ENCODE data around the gene OSBPL3. TPM values are rescaled to one million over a fixed set of nuclear protein-coding genes. Genes with fewer than 3 reads are reported as not detected.

OSBPL3 gene
- total and polyA plus RNA-seq, 7 donors: 0.60 to 6.3 (median 1.8) TPM

GRCh38 chr7:24847754-24848153, 132.2 kb downstream of the OSBPL3 start:
- Histone ChIP-seq H3K27ac (no peak overlapping the region), H3K27me3 (no peaks in the 10 kb centered on the region)
- no peak for DNase-seq

DNA sequence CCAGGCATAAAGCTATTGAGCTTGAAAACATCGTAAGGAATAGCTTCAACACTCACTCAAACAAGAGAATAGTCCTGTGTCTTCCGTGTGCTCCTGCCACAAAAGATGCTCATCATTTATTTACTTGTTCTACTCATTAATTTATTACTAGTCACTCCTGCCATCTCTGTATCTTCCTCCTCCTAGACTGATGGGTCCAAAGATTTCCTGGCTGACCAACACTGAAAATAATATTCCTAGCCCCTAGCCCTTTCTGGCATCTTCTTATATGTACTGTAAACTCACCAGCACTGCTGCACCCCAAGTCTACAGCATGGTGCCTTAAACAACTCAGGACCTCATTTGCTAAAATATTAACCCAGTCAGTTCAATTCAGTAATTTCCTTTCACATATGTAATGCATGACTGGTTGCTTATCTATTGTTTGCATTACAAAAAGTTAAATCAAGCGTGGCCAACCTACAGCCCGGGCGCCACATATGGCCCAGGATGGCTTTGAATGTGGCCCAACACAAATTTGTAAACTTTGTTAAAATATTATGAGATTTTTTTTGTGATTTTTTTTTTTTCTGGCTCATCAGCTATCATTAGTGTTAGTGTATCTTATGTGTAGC, 136.1 kb downstream of the OSBPL3 start:
- H3K9me3 ChIP-seq: no peaks in the 10 kb centered on the region
- 84 to 90% methylated on average over 5 of the region's 5 CpGs for WGBS, 2 donors
- H3K36me3 ChIP-seq: no peaks in the 10 kb centered on the region
- DNase-seq: no peak
- intact Hi-C loops (cut with DNase I): no loop called here
- no peak overlapping the region for H3K4me3 ChIP-seq
- H3K4me1 ChIP-seq: no peaks in the 10 kb centered on the region
- no peaks in the 10 kb centered on the region for H3K27me3 ChIP-seq
- no peak overlapping the region for H3K27ac ChIP-seq
- TF ChIP-seq, protein P1, sequence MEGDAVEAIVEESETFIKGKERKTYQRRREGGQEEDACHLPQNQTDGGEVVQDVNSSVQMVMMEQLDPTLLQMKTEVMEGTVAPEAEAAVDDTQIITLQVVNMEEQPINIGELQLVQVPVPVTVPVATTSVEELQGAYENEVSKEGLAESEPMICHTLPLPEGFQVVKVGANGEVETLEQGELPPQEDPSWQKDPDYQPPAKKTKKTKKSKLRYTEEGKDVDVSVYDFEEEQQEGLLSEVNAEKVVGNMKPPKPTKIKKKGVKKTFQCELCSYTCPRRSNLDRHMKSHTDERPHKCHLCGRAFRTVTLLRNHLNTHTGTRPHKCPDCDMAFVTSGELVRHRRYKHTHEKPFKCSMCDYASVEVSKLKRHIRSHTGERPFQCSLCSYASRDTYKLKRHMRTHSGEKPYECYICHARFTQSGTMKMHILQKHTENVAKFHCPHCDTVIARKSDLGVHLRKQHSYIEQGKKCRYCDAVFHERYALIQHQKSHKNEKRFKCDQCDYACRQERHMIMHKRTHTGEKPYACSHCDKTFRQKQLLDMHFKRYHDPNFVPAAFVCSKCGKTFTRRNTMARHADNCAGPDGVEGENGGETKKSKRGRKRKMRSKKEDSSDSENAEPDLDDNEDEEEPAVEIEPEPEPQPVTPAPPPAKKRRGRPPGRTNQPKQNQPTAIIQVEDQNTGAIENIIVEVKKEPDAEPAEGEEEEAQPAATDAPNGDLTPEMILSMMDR (IDR thresholded peaks at IDR 0.05): no peak
- TF ChIP-seq EP300 (IDR thresholded peaks at IDR 0.05) (no peak), POLR2AphosphoS5 (IDR thresholded peaks at IDR 0.05) (no peak), POLR2A (IDR thresholded peaks at IDR 0.05) (no peak)

More at GRCh38 chr7:24847754-24848153, 132.2 kb downstream of the OSBPL3 start:
- no peak overlapping the region for H3K4me3 ChIP-seq
- no peaks in the 10 kb centered on the region for H3K36me3 ChIP-seq
- H3K4me1 ChIP-seq: no peaks in the 10 kb centered on the region
- TF ChIP-seq EP300 (IDR thresholded peaks at IDR 0.05): no peak
- TF ChIP-seq POLR2AphosphoS5 (IDR thresholded peaks at IDR 0.05): no peak
- TF ChIP-seq POLR2A (IDR thresholded peaks at IDR 0.05): no peak
- TF ChIP-seq, protein P1 (IDR thresholded peaks at IDR 0.05): no peak
- H3K9me3 ChIP-seq: no peaks in the 10 kb centered on the region
- WGBS, 2 donors: 96 to 98% methylated on average over 6 of the region's 6 CpGs
- intact Hi-C loops (cut with DNase I): no loop called here

DNA sequence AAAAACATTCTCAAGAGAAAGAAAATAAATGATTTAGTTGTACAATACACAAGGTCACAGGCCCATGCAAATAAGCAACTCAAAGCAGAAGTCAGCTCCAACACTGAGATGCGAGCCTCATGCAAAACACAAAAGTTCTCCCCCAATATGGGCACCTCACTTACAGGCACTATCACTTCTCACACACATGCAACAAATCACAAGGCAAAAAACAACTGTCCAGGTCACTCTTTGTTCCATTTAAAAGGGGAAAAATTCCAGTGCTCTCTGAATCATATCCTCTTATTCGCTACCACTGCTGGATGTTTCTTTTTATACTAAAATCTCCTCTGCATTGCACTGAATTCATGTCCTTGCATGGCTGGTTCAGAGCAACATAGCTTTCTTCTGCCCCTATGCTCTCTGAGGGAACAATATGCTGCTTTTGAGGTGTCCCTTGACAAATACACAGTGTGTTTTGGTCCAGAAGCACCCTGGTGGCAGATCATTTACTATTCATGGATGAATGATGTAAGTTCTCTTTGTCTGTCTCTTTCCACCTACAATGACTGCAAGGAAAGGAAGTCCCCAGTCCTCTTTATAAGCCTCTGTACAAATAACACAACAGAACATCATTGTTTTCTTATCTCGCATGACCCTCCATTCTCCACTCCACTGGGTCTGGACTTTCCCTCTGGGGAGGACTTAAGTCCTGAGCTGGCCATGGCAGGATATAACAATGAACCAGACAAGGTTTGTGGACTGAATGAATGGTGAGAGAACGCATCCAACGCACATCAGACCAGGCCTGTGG, 137.3 kb downstream of the OSBPL3 start:
- H3K27me3 ChIP-seq: no peaks in the 10 kb centered on the region
- WGBS, 2 donors: 76 to 79% methylated on average over 5 of the region's 5 CpGs
- TF ChIP-seq POLR2A (IDR thresholded peaks at IDR 0.05) (no peak), POLR2AphosphoS5 (IDR thresholded peaks at IDR 0.05) (no peak), EP300 (IDR thresholded peaks at IDR 0.05) (no peak)
- TF ChIP-seq, protein P1 (IDR thresholded peaks at IDR 0.05): no peak
- H3K4me1 ChIP-seq: no peaks in the 10 kb centered on the region
- no peak overlapping the region for H3K27ac ChIP-seq
- H3K4me3 ChIP-seq: no peak overlapping the region
- no peaks in the 10 kb centered on the region for H3K9me3 ChIP-seq
- no peak for DNase-seq
- intact Hi-C loops (cut with DNase I): no loop called here
- no peaks in the 10 kb centered on the region for H3K36me3 ChIP-seq

GRCh38 chr7:24842029-24842428, 137.9 kb downstream of the OSBPL3 start:
- 62 to 63% methylated on average over 2 of the region's 2 CpGs for WGBS, 2 donors
- intact Hi-C loops (cut with DNase I): no loop called here

More at GRCh38 chr7:24842029-24842428, 137.9 kb downstream of the OSBPL3 start:
- Histone ChIP-seq H3K27me3 (no peaks in the 10 kb centered on the region), H3K9me3 (no peaks in the 10 kb centered on the region), H3K4me3 (no peak overlapping the region), H3K36me3 (no peaks in the 10 kb centered on the region), H3K4me1 (no peaks in the 10 kb centered on the region), H3K27ac (no peak overlapping the region)
- TF ChIP-seq, protein P1 (IDR thresholded peaks at IDR 0.05): no peak
- TF ChIP-seq POLR2AphosphoS5 (IDR thresholded peaks at IDR 0.05) (no peak), POLR2A (IDR thresholded peaks at IDR 0.05) (no peak), EP300 (IDR thresholded peaks at IDR 0.05) (no peak)
- no peak for DNase-seq

All from sigmoid colon (tissue), 7 donors.